ENCODE results near the gene KDM1B.

KDM1B gene

DNA sequence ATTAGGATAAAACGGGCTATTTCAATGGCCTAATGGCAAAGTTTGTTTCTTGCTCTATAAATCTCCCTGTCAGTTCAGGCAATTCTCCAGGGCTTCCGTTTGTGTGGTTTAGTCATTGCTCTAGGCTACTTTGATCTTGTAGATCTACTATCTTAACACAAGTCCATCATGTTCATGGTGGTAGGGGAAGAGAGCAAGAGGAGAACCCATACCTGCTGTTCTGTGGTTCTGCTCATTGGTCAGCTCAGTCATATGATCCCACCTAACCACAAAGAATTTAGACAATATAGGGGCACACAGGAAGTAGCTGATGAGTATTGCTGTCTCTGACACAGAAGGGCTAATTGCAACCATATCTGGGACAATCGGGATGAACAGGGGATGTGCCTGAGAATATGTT lies 114.0 kb downstream of the KDM1B start:
- Histone ChIP-seq H3F3A (ENCODE audit: insufficient read depth, low read length) (no peaks in the 10 kb centered on the region), H4K20me1 (ENCODE audit: insufficient read depth, low read length) (no peaks in the 10 kb centered on the region), H3K27ac (ENCODE audit: low read depth, low read length, poor library complexity, severe bottlenecking) (no peak overlapping the region), H3K4me3 (ENCODE audit: low read depth, low read length, poor library complexity, severe bottlenecking) (no peak overlapping the region), H3K9me3 (ENCODE audit: low read length) (peaks cover 9% of the 10 kb centered on the region; the same call in 1 of the 2 replicates), H3K79me2 (ENCODE audit: insufficient read depth, low read length) (no peaks in the 10 kb centered on the region), H3K4me1 (ENCODE audit: insufficient read depth, low read length, severe bottlenecking) (peaks cover 13% of the 10 kb centered on the region), H3K36me3 (ENCODE audit: insufficient read depth, low read length) (peaks cover 4% of the 10 kb centered on the region; the same call in 1 of the 2 replicates), H2AFZ (ENCODE audit: low read length) (no peak overlapping the region), H3K27me3 (ENCODE audit: insufficient read depth, low read length) (no peaks in the 10 kb centered on the region), H3K4me2 (ENCODE audit: low read length) (no peak overlapping the region), H3K9me2 (ENCODE audit: low read depth, low read length) (no peaks in the 10 kb centered on the region), H3K9ac (ENCODE audit: low read length) (no peak overlapping the region)
- TF ChIP-seq CTCF (IDR thresholded peaks at IDR 0.05; ENCODE audit: low read length) (no peak), EZH2 (IDR thresholded peaks at IDR 0.05; ENCODE audit: borderline replicate concordance, low read length) (no peak)

DNA sequence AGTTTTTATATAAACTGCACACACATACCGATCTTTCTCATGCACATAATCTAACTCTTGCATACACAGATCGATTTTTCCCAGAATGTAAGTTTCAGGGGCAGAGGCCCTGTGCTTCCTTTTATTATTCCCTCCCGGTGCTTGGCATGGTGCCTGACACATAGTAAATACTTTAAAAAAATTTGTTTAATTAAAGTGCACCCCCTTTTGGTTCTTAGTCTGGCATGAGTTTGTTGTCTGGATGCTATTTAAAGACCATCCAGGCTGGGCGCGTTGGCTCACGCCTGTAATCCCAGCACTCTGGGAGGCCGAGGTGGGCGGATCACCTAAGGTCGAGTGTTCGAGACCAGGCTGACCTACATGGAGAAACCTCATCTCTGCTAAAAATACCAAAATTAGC lies 114.5 kb downstream of the KDM1B start:
- H3F3A ChIP-seq (ENCODE audit: insufficient read depth, low read length): no peaks in the 10 kb centered on the region
- no peaks in the 10 kb centered on the region for H3K27me3 ChIP-seq (ENCODE audit: insufficient read depth, low read length)
- H3K9me2 ChIP-seq (ENCODE audit: low read depth, low read length): no peaks in the 10 kb centered on the region
- no peaks in the 10 kb centered on the region for H3K79me2 ChIP-seq (ENCODE audit: insufficient read depth, low read length)
- no peak overlapping the region for H3K27ac ChIP-seq (ENCODE audit: low read depth, low read length, poor library complexity, severe bottlenecking)
- H2AFZ ChIP-seq (ENCODE audit: low read length): no peak overlapping the region
- H3K4me1 ChIP-seq (ENCODE audit: insufficient read depth, low read length, severe bottlenecking): peaks cover 13% of the 10 kb centered on the region
- peaks cover 9% of the 10 kb centered on the region; the same call in 1 of the 2 replicates for H3K9me3 ChIP-seq (ENCODE audit: low read length)
- no peak overlapping the region for H3K4me2 ChIP-seq (ENCODE audit: low read length)
- no peaks in the 10 kb centered on the region for H4K20me1 ChIP-seq (ENCODE audit: insufficient read depth, low read length)
- no peak overlapping the region for H3K9ac ChIP-seq (ENCODE audit: low read length)
- H3K4me3 ChIP-seq (ENCODE audit: low read depth, low read length, poor library complexity, severe bottlenecking): no peak overlapping the region
- no peak for TF ChIP-seq EZH2 (IDR thresholded peaks at IDR 0.05; ENCODE audit: borderline replicate concordance, low read length)
- no peak for TF ChIP-seq CTCF (IDR thresholded peaks at IDR 0.05; ENCODE audit: low read length)
- H3K36me3 ChIP-seq (ENCODE audit: insufficient read depth, low read length): peaks cover 4% of the 10 kb centered on the region; the same call in 1 of the 2 replicates

DNA sequence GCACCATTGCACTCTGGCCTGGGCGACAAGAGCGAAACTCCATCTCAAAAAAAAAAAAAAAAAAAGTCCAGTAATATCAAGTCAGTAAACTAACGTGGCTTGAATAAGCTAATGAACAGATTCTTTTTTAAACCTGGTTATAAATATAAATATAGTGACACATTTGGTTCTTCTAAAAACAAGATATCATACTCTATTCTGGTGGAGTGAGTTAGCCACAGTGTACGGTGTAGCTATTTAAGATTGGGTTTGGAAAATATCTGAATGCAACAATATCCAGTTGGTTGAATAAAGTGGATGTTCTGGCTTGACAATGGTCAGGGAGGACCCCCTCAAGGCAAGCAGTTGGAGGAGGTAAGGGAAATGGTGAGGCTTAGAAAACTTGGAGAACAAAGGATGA lies 115.0 kb downstream of the KDM1B start:
- no peak overlapping the region for H3K9ac ChIP-seq (ENCODE audit: low read length)
- no peak overlapping the region for H2AFZ ChIP-seq (ENCODE audit: low read length)
- peaks cover 8% of the 10 kb centered on the region for H3K4me1 ChIP-seq (ENCODE audit: insufficient read depth, low read length, severe bottlenecking)
- H3K27ac ChIP-seq (ENCODE audit: low read depth, low read length, poor library complexity, severe bottlenecking): no peak overlapping the region
- no peak overlapping the region for H3K4me3 ChIP-seq (ENCODE audit: low read depth, low read length, poor library complexity, severe bottlenecking)
- no peaks in the 10 kb centered on the region for H4K20me1 ChIP-seq (ENCODE audit: insufficient read depth, low read length)
- no peaks in the 10 kb centered on the region for H3K79me2 ChIP-seq (ENCODE audit: insufficient read depth, low read length)
- H3F3A ChIP-seq (ENCODE audit: insufficient read depth, low read length): no peaks in the 10 kb centered on the region
- no peaks in the 10 kb centered on the region for H3K27me3 ChIP-seq (ENCODE audit: insufficient read depth, low read length)
- no peak overlapping the region for H3K4me2 ChIP-seq (ENCODE audit: low read length)
- H3K9me2 ChIP-seq (ENCODE audit: low read depth, low read length): no peaks in the 10 kb centered on the region
- peaks cover 4% of the 10 kb centered on the region; the same call in 1 of the 2 replicates for H3K36me3 ChIP-seq (ENCODE audit: insufficient read depth, low read length)
- no peak for TF ChIP-seq EZH2 (IDR thresholded peaks at IDR 0.05; ENCODE audit: borderline replicate concordance, low read length)
- TF ChIP-seq CTCF (IDR thresholded peaks at IDR 0.05; ENCODE audit: low read length): no peak
- peaks cover 9% of the 10 kb centered on the region; the same call in 1 of the 2 replicates for H3K9me3 ChIP-seq (ENCODE audit: low read length)
